Heart left ventricle (tissue), 16 donors: ENCODE data around the gene TRIM52. TPM values are rescaled to one million over a fixed set of nuclear protein-coding genes. Genes with fewer than 3 reads are reported as not detected.
"Not testable (repeated sequence)": the region's sequence is repeated elsewhere in the genome, so short reads cannot be mapped to it uniquely, and the experiment has no call there.

Experiments
- ATAC-seq, 4 donors: fragments of 200-7000 bp; cut with Tn5 transposase; one replicate each; pipeline ENCODE4 v1.9.1; 2020 to 2022; ENCODE audit warnings: moderate library complexity in 4 of 4, mild to moderate bottlenecking in 3 of 4, moderate number of reproducible peaks in 1 of 4
- DNase-seq, 5 donors: peaks; one replicate each; pipeline ENCODE4 v3.0.0-alpha.2; 2020
- H3K27ac ChIP-seq, 12 donors: fragments of 200-600 bp; sonication (generic) in 4 of 12; one replicate each; pipeline versions ENCODE4 v1.5.0 to v1.8.0; 2016 to 2022; ENCODE audit warnings: mild to moderate bottlenecking in 2 of 12
- H3K27me3 ChIP-seq, 9 donors: fragments of 200-600 bp; sonication (generic) in 2 of 9; one replicate each; pipeline versions ENCODE4 v1.5.1 to v1.8.0; 2016 to 2022; ENCODE audit warnings: mild to moderate bottlenecking in 3 of 9
- H3K36me3 ChIP-seq, 9 donors: fragments of 200-600 bp; sonication (generic) in 2 of 9; one replicate each; pipeline versions ENCODE4 v1.5.0 to v1.8.0; 2018 to 2022; ENCODE audit warnings: mild to moderate bottlenecking in 2 of 9
- H3K4me1 ChIP-seq, 12 donors: fragments of 200-600 bp; sonication (generic) in 4 of 12; one replicate each; pipeline versions ENCODE4 v1.5.0 to v1.8.0; 2016 to 2022; ENCODE audit warnings: mild to moderate bottlenecking in 3 of 12
- H3K4me3 ChIP-seq, 12 donors: fragments of 200-600 bp; sonication (generic) in 4 of 12; one replicate each; pipeline versions ENCODE4 v1.5.0 to v1.8.0; 2017 to 2022; ENCODE audit warnings: mild to moderate bottlenecking in 9 of 12, moderate library complexity in 4 of 12
- H3K9me3 ChIP-seq, 12 donors: fragments of 200-600 bp; sonication (generic) in 4 of 12; one replicate each; pipeline versions ENCODE4 v1.5.0 to v1.8.0; 2016 to 2022; ENCODE audit warnings: mild to moderate bottlenecking in 1 of 12
- POLR2A ChIP-seq, 2 donors: fragments of 450-650 bp; IDR thresholded peaks; one replicate each; pipeline ENCODE4 v1.6.1; 2017; ENCODE audit warnings: antibody characterized with exemption in 2 of 2, mild to moderate bottlenecking in 2 of 2, moderate library complexity in 2 of 2
- WGBS, 4 donors: extraction: QIAGEN DNeasy Blood & Tissue Kit in 2 of 4; methylation state at CpG; one replicate each; pipeline versions ENCODE4 v1.1.5 to v1.1.7; 2013 to 2018; 5-methylcytosine and 5-hydroxymethylcytosine counted together
- intact Hi-C, 10 donors: fragments of 100-400 bp; cut with DNase I; formaldehyde crosslinking; loops; one replicate each; pipeline versions ENCODE4 v1.11.1 to v1.14.2; 2022
- long read RNA-seq, 3 donors: library from polyadenylated mRNA; unstranded; transcript quantifications; one replicate each; pipeline ENCODE4 v2.0.0, GENCODE V29; 2020 to 2021
- polyA plus RNA-seq, 2 donors: library from polyadenylated mRNA; stranded (reverse); fragments of 200-250 nt; gene quantifications; one replicate each; pipeline ENCODE4 v1.2.3, GENCODE V29; 2013
- total RNA-seq, 9 donors: library from RNA; depleted of rRNA in 2 of 9; stranded (reverse); fragments of >200 nt in 2 of 9; fragmentation: NEBNext Ultra II Directional in 3 of 9; extraction: Animal tissue kit (Norgen Biotek cat#: 25700) in 3 of 9; gene quantifications; one replicate each; pipeline versions ENCODE4 v1.1.0 to v1.2.4, GENCODE V29; 2016 to 2023
- TF ChIP-seq, protein P1 (sequence below), 12 donors: fragments of 200-600 bp; sonication (generic) in 4 of 12; IDR thresholded peaks; one replicate each; pipeline versions ENCODE4 v1.5.0 to v1.8.0; 2018 to 2022; ENCODE audit warnings: antibody characterized with exemption in 12 of 12, mild to moderate bottlenecking in 5 of 12
- donor health status: ischemic (EF 13 %, LVEDD 7.1; RV severe dilation, severe dysfunction).
- donor health status: healthy with polysubstance abuse.
- donor health status: DM: no; HTN: yes; CAD: no.
- donor health status: DM: no; HTN: no; CAD: no.
- donor health status: ischemic (EF 25% LVEDD 6.9; RV normal size, moderate dysfunction).
- donor health status: ischemic (EF 25% LVEDD 5.7; RV mildly dilated, moderate dysfunction).
- donor health status: healthy.
- donor health status: DM: yes; HTN: yes; CAD: no.
- donor health status: ischemic (EF 35%, LVEDD 5.7; RV mildly dilated, moderate dysfunction).
- donor health status: nonischemic (EF 11% LVEDD 7.7; RV severe dilation, severe dysfunction).
- donor health status: DM: yes; HTN: yes; CAD: no.
- donor health status: PGD.
- donor health status: ischemic (EF 29% LVEDD 5.4; RV normal size, mild dysfunction).
- donor health status: nonischemic (EF 23%, LVEDD 6.1; RV moderate dilation, normal function).

Gene TRIM52
- 10 to 100 TPM in 1 of 9 donors, 1 to 10 TPM in 8; 5.6 to 12.8 (median 7.6) TPM for total RNA-seq
- 10 to 100 TPM in 1 of 2 donors, 1 to 10 TPM in 1; 5.9 to 10.3 TPM for polyA plus RNA-seq
- long read RNA-seq, donor 1, full-length matches to known transcripts = 10 of 10 reads
- long read RNA-seq, donor 1, partial matches to known transcripts = 0 of 10 reads
- long read RNA-seq, donor 1, other reads (novel, unspliced or antisense) = 0 of 10 reads
- long read RNA-seq, donor 2, full-length matches to known transcripts = 13 of 19 reads
- long read RNA-seq, donor 2, partial matches to known transcripts = 0 of 19 reads
- long read RNA-seq, donor 2, other reads (novel, unspliced or antisense) = 6 of 19 reads
- long read RNA-seq, donor 3, full-length matches to known transcripts = 5 of 8 reads
- long read RNA-seq, donor 3, partial matches to known transcripts = 0 of 8 reads
- long read RNA-seq, donor 3, other reads (novel, unspliced or antisense) = 3 of 8 reads

DNA sequence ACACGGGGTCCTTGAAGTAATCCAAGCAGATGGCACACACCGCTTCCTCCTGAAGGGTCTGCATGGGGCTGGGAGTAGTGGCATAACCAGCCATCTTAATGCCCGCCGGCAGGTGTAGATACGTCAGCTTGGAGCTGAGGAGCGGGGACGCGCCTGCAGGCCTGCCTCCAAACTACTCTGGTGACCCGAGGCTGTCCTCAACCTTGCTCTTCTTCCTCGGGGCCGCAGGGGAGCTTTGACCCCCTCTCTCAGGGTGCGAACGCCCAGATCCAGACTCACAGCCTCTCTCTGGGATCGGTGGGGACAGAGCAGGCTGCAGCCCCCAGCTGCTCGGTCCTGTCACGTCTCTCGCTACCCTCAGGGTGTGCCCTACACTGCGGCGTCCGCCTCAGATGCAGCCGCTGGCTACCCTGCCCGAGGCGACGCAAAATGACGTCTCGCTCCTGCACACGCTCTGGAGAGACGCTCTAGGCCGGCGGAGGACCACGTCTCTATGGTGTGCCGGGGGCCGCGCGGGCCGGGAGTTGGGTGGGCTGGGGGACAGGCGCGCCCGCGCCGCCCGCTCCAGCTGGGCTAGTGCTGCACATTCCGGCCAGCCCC, at the start of gene TRIM52:
TRIM52 (minus strand) TSS at position 424 of the 600 bp plus-strand sequence; CDS start at position 94, 330 bp downstream.
- peak; percentile 45 to 76 for TF ChIP-seq POLR2A (IDR thresholded peaks at IDR 0.05)
- TF ChIP-seq, protein P1, sequence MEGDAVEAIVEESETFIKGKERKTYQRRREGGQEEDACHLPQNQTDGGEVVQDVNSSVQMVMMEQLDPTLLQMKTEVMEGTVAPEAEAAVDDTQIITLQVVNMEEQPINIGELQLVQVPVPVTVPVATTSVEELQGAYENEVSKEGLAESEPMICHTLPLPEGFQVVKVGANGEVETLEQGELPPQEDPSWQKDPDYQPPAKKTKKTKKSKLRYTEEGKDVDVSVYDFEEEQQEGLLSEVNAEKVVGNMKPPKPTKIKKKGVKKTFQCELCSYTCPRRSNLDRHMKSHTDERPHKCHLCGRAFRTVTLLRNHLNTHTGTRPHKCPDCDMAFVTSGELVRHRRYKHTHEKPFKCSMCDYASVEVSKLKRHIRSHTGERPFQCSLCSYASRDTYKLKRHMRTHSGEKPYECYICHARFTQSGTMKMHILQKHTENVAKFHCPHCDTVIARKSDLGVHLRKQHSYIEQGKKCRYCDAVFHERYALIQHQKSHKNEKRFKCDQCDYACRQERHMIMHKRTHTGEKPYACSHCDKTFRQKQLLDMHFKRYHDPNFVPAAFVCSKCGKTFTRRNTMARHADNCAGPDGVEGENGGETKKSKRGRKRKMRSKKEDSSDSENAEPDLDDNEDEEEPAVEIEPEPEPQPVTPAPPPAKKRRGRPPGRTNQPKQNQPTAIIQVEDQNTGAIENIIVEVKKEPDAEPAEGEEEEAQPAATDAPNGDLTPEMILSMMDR (IDR thresholded peaks at IDR 0.05) = no peak
- peak within 1 kb of the TSS; percentile 92 to 100 (median 98) for H3K27ac ChIP-seq
- peak; percentile 92 to 96 (median 95) for DNase-seq
- WGBS, 4 donors = 0 to 1% (median 1%) methylated on average over 11 to 43 of the region's 43 CpGs
- H3K27me3 ChIP-seq = no peaks in the 10 kb centered on the region
- peaks cover 5 to 60% (median 46%) of the 10 kb centered on the region in 12 donors for H3K4me1 ChIP-seq
- peak; percentile 88 to 95 (median 92) for ATAC-seq
- intact Hi-C loops = loop anchor here in 8 of 10 donors (1.0 to 5.0 kb wide), 7 partner anchors 14 to 79 kb away; partner anchors contain the start of gene TRIM41 (in 3 of the 8)
- H3K4me3 ChIP-seq = peak within 1 kb of the TSS; percentile 69 to 100 (median 93)
- H3K9me3 ChIP-seq = no peaks in the 10 kb centered on the region
- peaks cover 0 to 28% (median 24%) of the 10 kb centered on the region in 9 donors for H3K36me3 ChIP-seq

DNA sequence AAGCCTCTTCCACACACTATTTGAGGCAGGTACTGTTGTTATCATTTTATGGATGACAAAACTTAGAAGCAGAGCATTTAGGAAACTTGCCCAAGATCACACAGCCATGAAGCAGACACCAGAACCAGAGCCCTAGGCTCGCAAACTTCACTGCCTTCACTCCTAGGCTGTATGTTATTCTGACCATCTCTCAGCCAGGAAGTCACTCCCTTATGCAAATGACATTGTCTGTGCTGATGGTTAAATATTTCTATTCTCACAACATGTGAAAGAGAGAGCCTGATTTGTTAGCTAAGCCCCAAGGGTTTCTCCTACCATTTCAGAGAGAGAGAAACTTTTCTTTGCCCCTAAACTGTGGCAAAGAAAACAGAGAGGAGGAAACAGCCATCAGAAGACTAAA, 26.4 kb upstream of the TRIM52 start:
- H3K27me3 ChIP-seq, H3K4me3 ChIP-seq, intact Hi-C loops, ATAC-seq, H3K36me3 ChIP-seq, H3K9me3 ChIP-seq, H3K27ac ChIP-seq, DNase-seq, H3K4me1 ChIP-seq: not testable (repeated sequence)
- 68 to 80% (median 78%) methylated on average over 1 of the region's 1 CpG for WGBS, 4 donors

- H3K4me3 ChIP-seq, intact Hi-C loops, DNase-seq, H3K36me3 ChIP-seq, H3K4me1 ChIP-seq, H3K9me3 ChIP-seq, H3K27me3 ChIP-seq, H3K27ac ChIP-seq, ATAC-seq: not testable (repeated sequence)
- WGBS, 4 donors = 95 to 97% (median 96%) methylated on average over 8 to 10 of the region's 10 CpGs
These were observed 25.2 kb upstream of the TRIM52 start for GRCh38 chr5:181285962-181286705.

DNA sequence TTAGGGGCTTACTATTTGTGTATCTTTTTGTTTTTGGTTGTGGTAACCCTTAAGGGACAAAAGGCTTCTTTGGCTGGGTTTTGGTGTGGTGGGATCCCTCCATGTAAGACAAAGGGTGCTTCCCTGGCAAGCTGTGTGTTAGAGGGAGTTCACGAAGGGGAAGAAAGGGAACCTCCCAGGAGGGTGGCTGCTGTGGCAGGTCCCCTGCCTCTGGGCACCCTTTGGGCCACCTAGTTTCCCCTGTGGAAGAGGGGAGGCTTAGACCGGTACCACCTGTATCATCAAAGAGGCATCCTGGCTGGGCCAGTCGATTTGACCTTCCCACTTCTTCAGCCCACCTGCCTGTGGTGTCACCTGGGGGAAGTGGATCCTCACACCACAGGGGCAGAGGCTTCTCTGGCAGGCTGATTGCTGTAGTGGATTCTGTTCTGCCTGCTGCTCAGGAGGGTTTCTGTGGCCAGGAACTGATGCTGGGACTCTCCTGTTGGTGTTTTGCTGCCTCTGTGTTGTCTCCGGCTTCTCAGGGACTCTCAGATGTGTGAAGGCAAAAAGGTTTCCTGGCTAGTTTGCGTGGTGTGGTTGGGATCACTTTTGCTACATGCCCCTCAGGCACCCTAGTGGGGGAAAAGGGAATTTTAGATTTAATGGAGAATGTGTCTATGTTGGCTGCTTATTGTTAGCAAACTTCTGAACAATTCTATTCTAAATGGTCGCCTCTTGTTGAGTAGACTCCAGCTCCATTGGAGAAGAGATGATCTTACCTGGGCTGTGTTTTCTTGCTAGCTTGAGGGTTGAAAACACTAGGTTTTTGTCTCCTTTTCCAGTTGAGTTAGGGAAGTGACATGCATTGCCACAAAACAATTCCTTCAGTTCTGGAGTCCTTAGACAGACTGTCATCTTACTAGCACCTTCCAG, 23.2 kb upstream of the TRIM52 start:
- intact Hi-C loops, ATAC-seq: not testable (repeated sequence)
- 59 to 80% (median 73%) methylated on average over 4 to 6 of the region's 6 CpGs for WGBS, 4 donors

More for the DNA sequence above, 23.2 kb upstream of the TRIM52 start:
- H3K27ac ChIP-seq, H3K9me3 ChIP-seq, H3K36me3 ChIP-seq, H3K27me3 ChIP-seq, H3K4me3 ChIP-seq, DNase-seq, H3K4me1 ChIP-seq: not testable (repeated sequence)
- TF ChIP-seq, protein P1 (IDR thresholded peaks at IDR 0.05) = peak in 7 of 12 donors; percentile 11 to 38 (median 21)
